ENCODE measurements around the gene PREX1.
"Not testable (repeated sequence)": the region's sequence is repeated elsewhere in the genome, so short reads cannot be mapped to it uniquely, and the experiment has no call there.

PREX1 gene

GRCh38 chr20:48827855-48828733, at the start of gene PREX1:
TSS of gene PREX1 (minus strand) at chr20:48827999. CDS start at chr20:48827860, 139 bp downstream.
- peaks cover 17 to 24% of the 10 kb centered on the region in 2 donors for H3K27me3 ChIP-seq (ENCODE audit: control insufficient read depth in 1 of 2, insufficient read depth in 2 of 2, low read length in 2 of 2)

GRCh38 chr20:48877304-48877703, 49.5 kb upstream of the PREX1 start:
- no peaks in the 10 kb centered on the region for H3K9me3 ChIP-seq (ENCODE audit: control insufficient read depth in 1 of 2, low read length in 2 of 2)
- H3K9ac ChIP-seq (ENCODE audit: low read depth in 1 of 2, low read length in 2 of 2), result no peak overlapping the region
- H3K4me3 ChIP-seq (ENCODE audit: low read depth in 1 of 2, low read length in 2 of 2), result no peak overlapping the region
- H3K4me1 ChIP-seq (ENCODE audit: control insufficient read depth in 1 of 2, insufficient read depth in 2 of 2, low read length in 2 of 2), result peaks cover 0 to 5% of the 10 kb centered on the region in 2 donors
- no peaks in the 10 kb centered on the region for H3K27me3 ChIP-seq (ENCODE audit: control insufficient read depth in 1 of 2, insufficient read depth in 2 of 2, low read length in 2 of 2)
- H3K36me3 ChIP-seq (ENCODE audit: control insufficient read depth in 1 of 2, insufficient read depth in 2 of 2, low read length in 2 of 2), result no peaks in the 10 kb centered on the region
- no peak overlapping the region for H3K27ac ChIP-seq (ENCODE audit: low read depth, low read length)

More at GRCh38 chr20:48827855-48828733, at the start of gene PREX1:
- H3K4me3 ChIP-seq (ENCODE audit: low read depth in 1 of 2, low read length in 2 of 2), result peak within 1 kb of the TSS; percentile 66 to 71
- H3K4me1 ChIP-seq (ENCODE audit: control insufficient read depth in 1 of 2, insufficient read depth in 2 of 2, low read length in 2 of 2), result peaks cover 0 to 30% of the 10 kb centered on the region in 2 donors
- no peak within 1 kb of the TSS for H3K27ac ChIP-seq (ENCODE audit: low read depth, low read length)
- H3K9me3 ChIP-seq (ENCODE audit: control insufficient read depth in 1 of 2, low read length in 2 of 2), result no peaks in the 10 kb centered on the region
- H3K9ac ChIP-seq (ENCODE audit: low read depth in 1 of 2, low read length in 2 of 2), result peak within 1 kb of the TSS; percentile 47 to 58
- no peaks in the 10 kb centered on the region for H3K36me3 ChIP-seq (ENCODE audit: control insufficient read depth in 1 of 2, insufficient read depth in 2 of 2, low read length in 2 of 2)

- peaks cover 0 to 5% of the 10 kb centered on the region in 2 donors for H3K4me1 ChIP-seq (ENCODE audit: control insufficient read depth in 1 of 2, insufficient read depth in 2 of 2, low read length in 2 of 2)
- H3K27ac ChIP-seq (ENCODE audit: low read depth, low read length), result no peak overlapping the region
These were observed 48.1 kb upstream of the PREX1 start for GRCh38 chr20:48875914-48876240.

GRCh38 chr20:48875233-48875913, 47.6 kb upstream of the PREX1 start:
- Histone ChIP-seq H3K4me3 (ENCODE audit: low read depth in 1 of 2, low read length in 2 of 2) (no peak overlapping the region), H3K9me3 (ENCODE audit: control insufficient read depth in 1 of 2, low read length in 2 of 2) (no peaks in the 10 kb centered on the region), H3K4me1 (ENCODE audit: control insufficient read depth in 1 of 2, insufficient read depth in 2 of 2, low read length in 2 of 2) (peaks cover 0 to 5% of the 10 kb centered on the region in 2 donors), H3K27ac (ENCODE audit: low read depth, low read length) (no peak overlapping the region), H3K9ac (ENCODE audit: low read depth in 1 of 2, low read length in 2 of 2) (no peak overlapping the region), H3K36me3 (ENCODE audit: control insufficient read depth in 1 of 2, insufficient read depth in 2 of 2, low read length in 2 of 2) (no peaks in the 10 kb centered on the region), H3K27me3 (ENCODE audit: control insufficient read depth in 1 of 2, insufficient read depth in 2 of 2, low read length in 2 of 2) (no peaks in the 10 kb centered on the region)

More at GRCh38 chr20:48875914-48876240, 48.1 kb upstream of the PREX1 start:
- H3K9ac ChIP-seq (ENCODE audit: low read depth in 1 of 2, low read length in 2 of 2), result no peak overlapping the region
- H3K9me3 ChIP-seq (ENCODE audit: control insufficient read depth in 1 of 2, low read length in 2 of 2), result no peaks in the 10 kb centered on the region
- no peaks in the 10 kb centered on the region for H3K36me3 ChIP-seq (ENCODE audit: control insufficient read depth in 1 of 2, insufficient read depth in 2 of 2, low read length in 2 of 2)
- H3K27me3 ChIP-seq (ENCODE audit: control insufficient read depth in 1 of 2, insufficient read depth in 2 of 2, low read length in 2 of 2), result no peaks in the 10 kb centered on the region
- H3K4me3 ChIP-seq (ENCODE audit: low read depth in 1 of 2, low read length in 2 of 2), result no peak overlapping the region

- not testable (repeated sequence) for H3K27me3 ChIP-seq (ENCODE audit: control insufficient read depth in 1 of 2, insufficient read depth in 2 of 2, low read length in 2 of 2); H3K9me3 ChIP-seq (ENCODE audit: control insufficient read depth in 1 of 2, low read length in 2 of 2); H3K36me3 ChIP-seq (ENCODE audit: control insufficient read depth in 1 of 2, insufficient read depth in 2 of 2, low read length in 2 of 2); H3K27ac ChIP-seq (ENCODE audit: low read depth, low read length); H3K4me1 ChIP-seq (ENCODE audit: control insufficient read depth in 1 of 2, insufficient read depth in 2 of 2, low read length in 2 of 2); H3K4me3 ChIP-seq (ENCODE audit: low read depth in 1 of 2, low read length in 2 of 2); H3K9ac ChIP-seq (ENCODE audit: low read depth in 1 of 2, low read length in 2 of 2)
These were observed 41.6 kb upstream of the PREX1 start for GRCh38 chr20:48869442-48869841.

GRCh38 chr20:48866936-48867335, 39.1 kb upstream of the PREX1 start:
- Histone ChIP-seq H3K9ac (ENCODE audit: low read depth in 1 of 2, low read length in 2 of 2) (no peak overlapping the region), H3K4me1 (ENCODE audit: control insufficient read depth in 1 of 2, insufficient read depth in 2 of 2, low read length in 2 of 2) (no peaks in the 10 kb centered on the region), H3K9me3 (ENCODE audit: control insufficient read depth in 1 of 2, low read length in 2 of 2) (no peaks in the 10 kb centered on the region), H3K27ac (ENCODE audit: low read depth, low read length) (no peak overlapping the region), H3K4me3 (ENCODE audit: low read depth in 1 of 2, low read length in 2 of 2) (no peak overlapping the region), H3K27me3 (ENCODE audit: control insufficient read depth in 1 of 2, insufficient read depth in 2 of 2, low read length in 2 of 2) (no peaks in the 10 kb centered on the region), H3K36me3 (ENCODE audit: control insufficient read depth in 1 of 2, insufficient read depth in 2 of 2, low read length in 2 of 2) (no peaks in the 10 kb centered on the region)

- no peak overlapping the region for H3K9ac ChIP-seq (ENCODE audit: low read depth in 1 of 2, low read length in 2 of 2)
- H3K36me3 ChIP-seq (ENCODE audit: control insufficient read depth in 1 of 2, insufficient read depth in 2 of 2, low read length in 2 of 2), result no peaks in the 10 kb centered on the region
- H3K4me1 ChIP-seq (ENCODE audit: control insufficient read depth in 1 of 2, insufficient read depth in 2 of 2, low read length in 2 of 2), result no peaks in the 10 kb centered on the region
- H3K27ac ChIP-seq (ENCODE audit: low read depth, low read length), result no peak overlapping the region
- no peak overlapping the region for H3K4me3 ChIP-seq (ENCODE audit: low read depth in 1 of 2, low read length in 2 of 2)
- no peaks in the 10 kb centered on the region for H3K9me3 ChIP-seq (ENCODE audit: control insufficient read depth in 1 of 2, low read length in 2 of 2)
- no peaks in the 10 kb centered on the region for H3K27me3 ChIP-seq (ENCODE audit: control insufficient read depth in 1 of 2, insufficient read depth in 2 of 2, low read length in 2 of 2)
These were observed 37.0 kb upstream of the PREX1 start for GRCh38 chr20:48864738-48865318.

GRCh38 chr20:48864254-48864653, 36.5 kb upstream of the PREX1 start:
- Histone ChIP-seq H3K9ac (ENCODE audit: low read depth in 1 of 2, low read length in 2 of 2) (no peak overlapping the region), H3K27me3 (ENCODE audit: control insufficient read depth in 1 of 2, insufficient read depth in 2 of 2, low read length in 2 of 2) (no peaks in the 10 kb centered on the region), H3K9me3 (ENCODE audit: control insufficient read depth in 1 of 2, low read length in 2 of 2) (no peaks in the 10 kb centered on the region), H3K4me1 (ENCODE audit: control insufficient read depth in 1 of 2, insufficient read depth in 2 of 2, low read length in 2 of 2) (no peaks in the 10 kb centered on the region), H3K4me3 (ENCODE audit: low read depth in 1 of 2, low read length in 2 of 2) (no peak overlapping the region), H3K36me3 (ENCODE audit: control insufficient read depth in 1 of 2, insufficient read depth in 2 of 2, low read length in 2 of 2) (no peaks in the 10 kb centered on the region), H3K27ac (ENCODE audit: low read depth, low read length) (no peak overlapping the region)

- H3K9me3 ChIP-seq (ENCODE audit: control insufficient read depth in 1 of 2, low read length in 2 of 2), result no peaks in the 10 kb centered on the region
- H3K36me3 ChIP-seq (ENCODE audit: control insufficient read depth in 1 of 2, insufficient read depth in 2 of 2, low read length in 2 of 2), result no peaks in the 10 kb centered on the region
- H3K4me1 ChIP-seq (ENCODE audit: control insufficient read depth in 1 of 2, insufficient read depth in 2 of 2, low read length in 2 of 2), result no peaks in the 10 kb centered on the region
- no peak overlapping the region for H3K4me3 ChIP-seq (ENCODE audit: low read depth in 1 of 2, low read length in 2 of 2)
- no peak overlapping the region for H3K9ac ChIP-seq (ENCODE audit: low read depth in 1 of 2, low read length in 2 of 2)
- H3K27me3 ChIP-seq (ENCODE audit: control insufficient read depth in 1 of 2, insufficient read depth in 2 of 2, low read length in 2 of 2), result no peaks in the 10 kb centered on the region
- H3K27ac ChIP-seq (ENCODE audit: low read depth, low read length), result no peak overlapping the region
These were observed 34.5 kb upstream of the PREX1 start for GRCh38 chr20:48862279-48862678.

GRCh38 chr20:48861444-48861843, 33.6 kb upstream of the PREX1 start:
- Histone ChIP-seq H3K27ac (ENCODE audit: low read depth, low read length) (no peak overlapping the region), H3K9me3 (ENCODE audit: control insufficient read depth in 1 of 2, low read length in 2 of 2) (no peaks in the 10 kb centered on the region), H3K9ac (ENCODE audit: low read depth in 1 of 2, low read length in 2 of 2) (no peak overlapping the region), H3K27me3 (ENCODE audit: control insufficient read depth in 1 of 2, insufficient read depth in 2 of 2, low read length in 2 of 2) (no peaks in the 10 kb centered on the region), H3K4me1 (ENCODE audit: control insufficient read depth in 1 of 2, insufficient read depth in 2 of 2, low read length in 2 of 2) (no peaks in the 10 kb centered on the region), H3K4me3 (ENCODE audit: low read depth in 1 of 2, low read length in 2 of 2) (no peak overlapping the region), H3K36me3 (ENCODE audit: control insufficient read depth in 1 of 2, insufficient read depth in 2 of 2, low read length in 2 of 2) (no peaks in the 10 kb centered on the region)
